ENCODE results near the gene INS. TPM values are rescaled to one million over a fixed set of nuclear protein-coding genes. Genes with fewer than 3 reads are reported as not detected.

The INS gene
- polyA plus RNA-seq, 1 donor from 2014 or later: not detected

- no peak overlapping the region for H3K4me3 Mint-ChIP-seq
- no peaks in the 10 kb centered on the region for H3K36me3 Mint-ChIP-seq
- H3K27ac Mint-ChIP-seq: no peak overlapping the region
- no peaks in the 10 kb centered on the region for H3K9me3 Mint-ChIP-seq
- H3K27me3 Mint-ChIP-seq: peaks cover 4% of the 10 kb centered on the region
- H3K4me1 Mint-ChIP-seq: peaks cover 0 to 6% (median 6%) of the 10 kb centered on the region in 3 donors
Observed at GRCh38 chr11:2154195-2154585, 6.8 kb downstream of the INS start.

GRCh38 chr11:2153581-2154194 is 7.3 kb downstream of the INS start:
- Mint-ChIP-seq H3K9me3 (no peaks in the 10 kb centered on the region), H3K4me1 (peaks cover 0 to 6% (median 6%) of the 10 kb centered on the region in 3 donors), H3K36me3 (no peaks in the 10 kb centered on the region), H3K27ac (peak overlapping the region in 1 of 3 donors; percentile 80), H3K4me3 (no peak overlapping the region), H3K27me3 (peaks cover 4% of the 10 kb centered on the region)

- Mint-ChIP-seq H3K9me3 (no peaks in the 10 kb centered on the region), H3K27ac (peak overlapping the region in 2 of 3 donors; percentile 37 to 66), H3K4me3 (peak overlapping the region in 2 of 4 donors; percentile 82 to 85), H3K36me3 (no peaks in the 10 kb centered on the region), H3K27me3 (peaks cover 8% of the 10 kb centered on the region), H3K4me1 (peaks cover 0 to 7% (median 6%) of the 10 kb centered on the region in 3 donors)
Observed at GRCh38 chr11:2151500-2152257, 9.3 kb downstream of the INS start.

- Mint-ChIP-seq H3K9me3 (no peaks in the 10 kb centered on the region), H3K36me3 (no peaks in the 10 kb centered on the region), H3K27ac (no peak overlapping the region), H3K4me1 (peaks cover 0 to 7% (median 6%) of the 10 kb centered on the region in 3 donors), H3K27me3 (peaks cover 15% of the 10 kb centered on the region), H3K4me3 (no peak overlapping the region)
Observed at GRCh38 chr11:2149864-2150847, 10.9 kb downstream of the INS start.

GRCh38 chr11:2149460-2149859 is 11.5 kb downstream of the INS start:
- peaks cover 22% of the 10 kb centered on the region for H3K27me3 Mint-ChIP-seq
- no peak overlapping the region for H3K4me3 Mint-ChIP-seq
- H3K4me1 Mint-ChIP-seq: peaks cover 0 to 7% (median 6%) of the 10 kb centered on the region in 3 donors
- H3K9me3 Mint-ChIP-seq: no peaks in the 10 kb centered on the region
- H3K27ac Mint-ChIP-seq: no peak overlapping the region
- no peaks in the 10 kb centered on the region for H3K36me3 Mint-ChIP-seq

- Mint-ChIP-seq H3K4me3 (no peak overlapping the region), H3K9me3 (no peaks in the 10 kb centered on the region), H3K27ac (no peak overlapping the region), H3K4me1 (peaks cover 0 to 7% (median 7%) of the 10 kb centered on the region in 3 donors), H3K36me3 (no peaks in the 10 kb centered on the region), H3K27me3 (peaks cover 24% of the 10 kb centered on the region)
Observed at GRCh38 chr11:2148595-2148994, 12.4 kb downstream of the INS start.

GRCh38 chr11:2147391-2147790 is 13.6 kb downstream of the INS start:
- H3K27me3 Mint-ChIP-seq: peaks cover 35% of the 10 kb centered on the region
- no peaks in the 10 kb centered on the region for H3K9me3 Mint-ChIP-seq
- H3K4me3 Mint-ChIP-seq: no peak overlapping the region
- H3K36me3 Mint-ChIP-seq: no peaks in the 10 kb centered on the region
- no peak overlapping the region for H3K27ac Mint-ChIP-seq
- H3K4me1 Mint-ChIP-seq: peaks cover 0 to 12% (median 10%) of the 10 kb centered on the region in 3 donors

GRCh38 chr11:2146051-2146450 is 15.0 kb downstream of the INS start:
- Mint-ChIP-seq H3K4me3 (peak overlapping the region in 1 of 4 donors; percentile 6), H3K36me3 (no peaks in the 10 kb centered on the region), H3K9me3 (no peaks in the 10 kb centered on the region), H3K27me3 (peaks cover 45% of the 10 kb centered on the region), H3K4me1 (peaks cover 0 to 7% (median 6%) of the 10 kb centered on the region in 3 donors), H3K27ac (no peak overlapping the region)

- Mint-ChIP-seq H3K9me3 (no peaks in the 10 kb centered on the region), H3K27me3 (peaks cover 45% of the 10 kb centered on the region), H3K36me3 (no peaks in the 10 kb centered on the region), H3K27ac (peak overlapping the region in 1 of 3 donors; percentile 23), H3K4me1 (peaks cover 0 to 7% (median 6%) of the 10 kb centered on the region in 3 donors), H3K4me3 (no peak overlapping the region)
Observed at GRCh38 chr11:2144544-2145248, 16.3 kb downstream of the INS start.

GRCh38 chr11:2143799-2144543 is 17.0 kb downstream of the INS start:
- Mint-ChIP-seq H3K4me1 (peaks cover 0 to 7% (median 6%) of the 10 kb centered on the region in 3 donors), H3K4me3 (peak overlapping the region in 2 of 4 donors; percentile 51 to 55), H3K27me3 (peaks cover 45% of the 10 kb centered on the region), H3K36me3 (no peaks in the 10 kb centered on the region), H3K9me3 (no peaks in the 10 kb centered on the region), H3K27ac (no peak overlapping the region)

- Mint-ChIP-seq H3K4me3 (peak overlapping the region in 2 of 4 donors; percentile 51 to 55), H3K4me1 (peaks cover 0 to 7% (median 5%) of the 10 kb centered on the region in 3 donors), H3K27ac (no peak overlapping the region), H3K9me3 (no peaks in the 10 kb centered on the region), H3K27me3 (peaks cover 45% of the 10 kb centered on the region), H3K36me3 (no peaks in the 10 kb centered on the region)
Observed at GRCh38 chr11:2143477-2143798, 17.6 kb downstream of the INS start.

- Mint-ChIP-seq H3K4me3 (peak overlapping the region in 3 of 4 donors; percentile 5 to 52 (median 9)), H3K36me3 (no peaks in the 10 kb centered on the region), H3K4me1 (peaks cover 0 to 9% (median 6%) of the 10 kb centered on the region in 3 donors), H3K27ac (peak overlapping the region in 1 of 3 donors; percentile 19), H3K27me3 (peaks cover 45% of the 10 kb centered on the region), H3K9me3 (no peaks in the 10 kb centered on the region)
Observed at GRCh38 chr11:2142762-2143202, 18.2 kb downstream of the INS start.

GRCh38 chr11:2142300-2142759 is 18.7 kb downstream of the INS start:
- Mint-ChIP-seq H3K4me3 (peak overlapping the region in 3 of 4 donors; percentile 2 to 9 (median 6)), H3K4me1 (peaks cover 0 to 9% (median 6%) of the 10 kb centered on the region in 3 donors), H3K27me3 (peaks cover 48% of the 10 kb centered on the region), H3K9me3 (no peaks in the 10 kb centered on the region), H3K36me3 (no peaks in the 10 kb centered on the region), H3K27ac (peak overlapping the region; percentile 37 to 73 (median 59))

All from IgD-negative memory B cell (primary cell).